GM12878 (cell line): Measurements from ENCODE around the gene KTI12. TPM values are rescaled to one million over a fixed set of nuclear protein-coding genes. Genes with fewer than 3 reads are reported as not detected.

ENCODE experiments used
- ATAC-seq: fragments of 200-7000 bp; cut with Tn5 transposase; 3 replicates; pipeline ENCODE4 v1.9.1; 2020; ENCODE audit warnings: mild to moderate bottlenecking, moderate library complexity
- BruUV-seq: library from RNA; stranded (reverse); fragments of 400-500 nt; replicated peaks from 2 replicates; lab custom pipeline; 2021; lab: Mats Ljungman, UMichigan
- CTCF ChIA-PET: fragments of 300-600 bp; sonication (Branson Sonifier 250); formaldehyde crosslinking; extraction: SDS; loops from one replicate; lab custom pipeline; 2021; ENCODE audit warnings: inconsistent platforms; lab: Yijun Ruan, JAX
- POLR2A ChIA-PET: fragments of 350-600 bp; formaldehyde crosslinking; extraction: SDS; loops from one replicate; lab custom pipeline; 2021; ENCODE audit warnings: inconsistent platforms; lab: Charles Lee
- RAD21 ChIA-PET: fragments of 300-600 bp; sonication (Branson Sonifier 250); formaldehyde crosslinking; loops from one replicate; lab custom pipeline; 2023; ENCODE audit warnings: antibody characterized with exemption; ENCODE audit not compliant: unreplicated experiment; lab: Charles Lee
- SMC1A ChIA-PET: fragments of 300-600 bp; sonication (Branson Sonifier 250); formaldehyde crosslinking; loops from one replicate; lab custom pipeline; 2023; ENCODE audit not compliant: unreplicated experiment, uncharacterized antibody; lab: Charles Lee
- DNase-seq: peaks from one replicate; pipeline ENCODE4 v3.0.0-alpha.2; 2011; ENCODE audit warnings: low read depth, low spot score
- FAIRE-seq: peaks from 3 replicates; lab custom pipeline; 2011; peaks lifted over from hg19 to GRCh38; lab: Jason Lieb, UNC
- H2AFZ ChIP-seq: 2 replicates; pipeline ENCODE4 v1.6.0; 2011; ENCODE audit warnings: low read depth, low read length, control low read depth; ENCODE audit not compliant: control insufficient read depth
- H3K27ac ChIP-seq: 2 replicates; pipeline ENCODE4 v1.5.1; 2011; ENCODE audit warnings: control low read depth; ENCODE audit not compliant: control insufficient read depth, insufficient read depth
- H3K27me3 ChIP-seq, 2 experiments: replicated peaks in 1 of 2; 2 replicates each; pipeline versions ENCODE4 v1.6.0 to v1.6.1; 2011; ENCODE audit warnings: low read length in 1 of 2; ENCODE audit not compliant: control insufficient read depth in 2 of 2, insufficient read depth in 2 of 2
- H3K36me3 ChIP-seq, 2 experiments: 2 replicates each; pipeline ENCODE4 v1.5.1; 2011; ENCODE audit warnings: low read length in 1 of 2; ENCODE audit not compliant: control insufficient read depth in 2 of 2, insufficient read depth in 2 of 2
- H3K4me1 ChIP-seq: 2 replicates; pipeline ENCODE4 v1.6.1; 2011; ENCODE audit warnings: mild to moderate bottlenecking, low read length, moderate library complexity, mixed read lengths; ENCODE audit not compliant: control insufficient read depth, insufficient read depth
- H3K4me2 ChIP-seq: 2 replicates; pipeline ENCODE4 v1.6.0; 2011; ENCODE audit warnings: control low read depth; ENCODE audit not compliant: control insufficient read depth, insufficient read depth
- H3K4me3 ChIP-seq: fragments of 200-600 bp; sonication (generic); 2 replicates; pipeline ENCODE4 v1.5.1; 2016
- H3K79me2 ChIP-seq: 2 replicates; pipeline ENCODE4 v1.6.0; 2011; ENCODE audit warnings: low read length; ENCODE audit not compliant: control insufficient read depth, insufficient read depth
- H3K9ac ChIP-seq: 2 replicates; pipeline ENCODE4 v1.8.0; 2011; ENCODE audit warnings: low read length, control low read depth, mixed read lengths; ENCODE audit not compliant: control insufficient read depth, insufficient read depth
- H3K9me3 ChIP-seq: replicated peaks from 3 replicates; pipeline ENCODE4 v1.5.1; 2011; ENCODE audit warnings: mild to moderate bottlenecking, low read length; ENCODE audit not compliant: control insufficient read depth, insufficient read depth
- H4K20me1 ChIP-seq: 2 replicates; pipeline ENCODE4 v1.6.0; 2011; ENCODE audit not compliant: control insufficient read depth, insufficient read depth
- BMI1 ChIP-seq: fragments of 450-650 bp; IDR thresholded peaks from 2 replicates; pipeline ENCODE4 v1.6.1; 2016; ENCODE audit warnings: mild to moderate bottlenecking, moderate library complexity, borderline replicate concordance
- CBX3 ChIP-seq: fragments of 200-600 bp; sonication (generic); IDR thresholded peaks from 2 replicates; pipeline ENCODE4 v1.6.1; 2016; ENCODE audit warnings: low read depth, borderline replicate concordance
- CBX5 ChIP-seq: sonication (generic); IDR thresholded peaks from 2 replicates; pipeline ENCODE4 v1.6.1; 2016; ENCODE audit warnings: low read depth, moderate library complexity, mild to moderate bottlenecking, inconsistent platforms
- CEBPB ChIP-seq, 2 experiments: fragments of 150-350 bp in 1 of 2; IDR thresholded peaks; 2 replicates each; pipeline ENCODE4 v1.6.1; 2012 to 2014; ENCODE audit warnings: low read depth in 2 of 2, low read length in 2 of 2, borderline replicate concordance in 1 of 2, inconsistent platforms in 1 of 2
- EED ChIP-seq: sonication (generic); IDR thresholded peaks from 2 replicates; pipeline ENCODE4 v1.6.1; 2016; ENCODE audit warnings: antibody characterized with exemption, low read depth
- HDAC2 ChIP-seq: fragments of 200-600 bp; sonication (generic); IDR thresholded peaks from 2 replicates; pipeline ENCODE4 v1.6.1; 2017
- NR2C1 ChIP-seq: fragments of 450-650 bp; IDR thresholded peaks from 2 replicates; pipeline ENCODE4 v1.6.1; 2017; ENCODE audit warnings: antibody characterized with exemption, mild to moderate bottlenecking, moderate library complexity
- NR2C2 ChIP-seq: IDR thresholded peaks from 2 replicates; pipeline ENCODE4 v1.6.1; 2011; ENCODE audit warnings: borderline replicate concordance, low read depth; ENCODE audit not compliant: control insufficient read depth, insufficient read length
- PAX5 ChIP-seq: IDR thresholded peaks from 2 replicates; pipeline ENCODE4 v1.6.1; 2011; ENCODE audit warnings: low read depth, low read length, borderline replicate concordance
- PML ChIP-seq: IDR thresholded peaks from 2 replicates; pipeline ENCODE4 v1.6.1; 2012; ENCODE audit warnings: low read length, inconsistent platforms
- POLR2A ChIP-seq: IDR thresholded peaks from 2 replicates; pipeline ENCODE4 v1.6.1; 2011; ENCODE audit warnings: low read depth, mild to moderate bottlenecking, low read length
- SPI1 ChIP-seq: IDR thresholded peaks from 2 replicates; pipeline ENCODE4 v1.6.1; 2011; ENCODE audit warnings: low read depth, mild to moderate bottlenecking, low read length, moderate library complexity, borderline replicate concordance; ENCODE audit not compliant: insufficient read depth
- STAT3 ChIP-seq: IDR thresholded peaks from 2 replicates; pipeline ENCODE4 v1.6.1; 2011; ENCODE audit warnings: low read depth, low read length, improper control_type of control experiment
- ZNF384 ChIP-seq: IDR thresholded peaks from 2 replicates; pipeline ENCODE4 v1.6.1; 2012; ENCODE audit warnings: low read depth, mild to moderate bottlenecking, low read length, improper control_type of control experiment, borderline replicate concordance
- WGBS: methylation state at CpG from one replicate; pipeline ENCODE4 v1.1.6; 2016; ENCODE audit warnings: low lambda C conversion rate; ENCODE audit not compliant: insufficient replicate concordance, insufficient coverage; ENCODE audit errors: missing lambda C conversion rate; 5-methylcytosine and 5-hydroxymethylcytosine counted together
- in situ Hi-C: fragments of 300-500 bp; cut with MboI; formaldehyde crosslinking; loops from 9 replicates; pipeline ENCODE4 v1.14.3; 2018; ENCODE audit warnings: mixed read lengths
- intact Hi-C: fragments of 100-400 bp; cut with micrococcal nuclease; formaldehyde crosslinking; loops from one replicate; pipeline ENCODE4 v1.14.2; 2022; ENCODE audit not compliant: unreplicated experiment
- polyA plus RNA-seq, 11 experiments: library from polyadenylated mRNA; depleted of rRNA in 4 of 11; unstranded in 6 of 11; stranded (reverse) in 5 of 11; fragments of >200 nt; fragmentation: Nextera tagmentation in 4 of 11; fragmentation: Illumina TruSeq in 1 of 11; extraction: Ambion mirVana in 4 of 11; extraction: Trizol in 1 of 11; gene quantifications; 1 replicate in 1 of 11; 2 replicates in 10 of 11; pipeline versions ENCODE4 v1.2.1 to v1.2.3, GENCODE V29; 2011 to 2016; ENCODE audit warnings: inconsistent platforms in 2 of 11, missing spikeins in 2 of 11, low read depth in 1 of 11
- total RNA-seq, 4 experiments: library from RNA; depleted of rRNA in 3 of 4; stranded (reverse); fragments of >200 nt in 3 of 4; fragmentation: Illumina TruSeq in 1 of 4; extraction: Trizol in 1 of 4; gene quantifications; 2 replicates each; pipeline versions ENCODE4 v1.2.1 to v1.2.3, GENCODE V29; 2013 to 2021
- TF ChIP-seq, protein P1 (sequence below): IDR thresholded peaks from 2 replicates; pipeline ENCODE4 v1.6.1; 2012; ENCODE audit warnings: low read depth, low read length, improper control_type of control experiment
- TF ChIP-seq, protein P2 (sequence below): IDR thresholded peaks from 2 replicates; pipeline ENCODE4 v1.6.1; 2011; ENCODE audit warnings: mild to moderate bottlenecking, low read depth, low read length, moderate library complexity; ENCODE audit not compliant: insufficient replicate concordance
- TF ChIP-seq, protein P3 (sequence below): IDR thresholded peaks from 2 replicates; pipeline ENCODE4 v1.6.1; 2012; ENCODE audit warnings: low read depth, low read length, improper control_type of control experiment
- TF ChIP-seq, protein P4 (sequence below): IDR thresholded peaks from 2 replicates; pipeline ENCODE4 v1.6.1; 2012; ENCODE audit warnings: mild to moderate bottlenecking, low read depth, low read length

Gene KTI12
- total and polyA plus RNA-seq, 10 of the 15 experiments (the other 5 are each of a cell fraction or from before 2014, with no cell fraction given): 2.7 to 32.4 (median 17.6) TPM

DNA sequence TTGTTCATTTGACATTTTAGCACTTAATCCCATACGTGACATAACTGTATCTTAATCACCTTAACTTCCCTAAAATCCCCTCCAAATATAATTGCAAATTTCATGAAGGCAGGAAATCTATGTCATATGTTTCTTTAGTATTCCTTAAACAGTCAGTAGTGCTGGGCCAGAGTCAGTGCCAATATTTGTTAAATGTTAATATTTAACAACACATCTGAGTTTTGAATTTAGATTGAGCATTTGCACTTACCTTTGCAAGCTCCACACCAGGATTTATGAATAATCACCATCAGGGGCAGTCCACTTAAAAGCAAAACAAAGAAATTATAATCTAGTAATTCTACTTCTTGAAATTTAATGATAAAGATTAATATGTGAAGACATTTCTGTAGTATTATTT is 5.3 kb downstream of the KTI12 start:
- ChIA-PET POLR2A (interaction anchor here (0.5 to 1.2 kb wide), 3 partner anchors 10 to 34 kb away, joined by 3 read pairs; no protein-coding TSS in a partner anchor), RAD21 (interaction anchor here (0.6 kb wide), 1 partner anchor 914 kb away, joined by 6 read pairs; no protein-coding TSS in a partner anchor), SMC1A (interaction anchor here (0.6 to 2.3 kb wide), 2 partner anchors 24 to 503 kb away, joined by 3 to 5 read pairs; no protein-coding TSS in a partner anchor), CTCF (interaction anchor here (1.3 to 1.8 kb wide), 3 partner anchors 16 to 268 kb away, joined by 3 to 4 read pairs (median 4); no protein-coding TSS in a partner anchor)
- ATAC-seq (no peak), FAIRE-seq (no peak), DNase-seq (no peak)
- Histone ChIP-seq H3K9ac (no peak overlapping the region), H2AFZ (no peak overlapping the region), H4K20me1 (no peaks in the 10 kb centered on the region), H3K36me3 (peaks cover 0 to 14% of the 10 kb centered on the region in 2 experiments; a peak in 3 of 4 replicates), H3K4me2 (no peak overlapping the region), H3K27ac (no peak overlapping the region), H3K27me3 (no peaks in the 10 kb centered on the region), H3K4me3 (no peak overlapping the region), H3K9me3 (no peaks in the 10 kb centered on the region), H3K79me2 (peaks cover 34% of the 10 kb centered on the region), H3K4me1 (peaks cover 9% of the 10 kb centered on the region)
- intact Hi-C loops (no loop called here), in situ Hi-C loops (no loop called here)
- 96% methylated on average over 1 of the region's 1 CpG for WGBS
- BruUV-seq: no TSS peak
- TF ChIP-seq NR2C1 (no peak), HDAC2 (no peak), POLR2A (no peak), PAX5 (no peak), BMI1 (no peak), NR2C2 (no peak), EED (no peak), CBX3 (no peak), PML (no peak), STAT3 (no peak), CEBPB (IDR thresholded peaks at IDR 0.05; ENCODE audit: borderline replicate concordance in 1 of 2, low read depth in 2 of 2, low read length in 2 of 2) (no peak), CBX5 (no peak), ZNF384 (no peak), SPI1 (no peak)
- TF ChIP-seq, protein P1, sequence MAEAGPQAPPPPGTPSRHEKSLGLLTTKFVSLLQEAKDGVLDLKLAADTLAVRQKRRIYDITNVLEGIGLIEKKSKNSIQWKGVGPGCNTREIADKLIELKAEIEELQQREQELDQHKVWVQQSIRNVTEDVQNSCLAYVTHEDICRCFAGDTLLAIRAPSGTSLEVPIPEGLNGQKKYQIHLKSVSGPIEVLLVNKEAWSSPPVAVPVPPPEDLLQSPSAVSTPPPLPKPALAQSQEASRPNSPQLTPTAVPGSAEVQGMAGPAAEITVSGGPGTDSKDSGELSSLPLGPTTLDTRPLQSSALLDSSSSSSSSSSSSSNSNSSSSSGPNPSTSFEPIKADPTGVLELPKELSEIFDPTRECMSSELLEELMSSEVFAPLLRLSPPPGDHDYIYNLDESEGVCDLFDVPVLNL: no peak
- TF ChIP-seq, protein P2, sequence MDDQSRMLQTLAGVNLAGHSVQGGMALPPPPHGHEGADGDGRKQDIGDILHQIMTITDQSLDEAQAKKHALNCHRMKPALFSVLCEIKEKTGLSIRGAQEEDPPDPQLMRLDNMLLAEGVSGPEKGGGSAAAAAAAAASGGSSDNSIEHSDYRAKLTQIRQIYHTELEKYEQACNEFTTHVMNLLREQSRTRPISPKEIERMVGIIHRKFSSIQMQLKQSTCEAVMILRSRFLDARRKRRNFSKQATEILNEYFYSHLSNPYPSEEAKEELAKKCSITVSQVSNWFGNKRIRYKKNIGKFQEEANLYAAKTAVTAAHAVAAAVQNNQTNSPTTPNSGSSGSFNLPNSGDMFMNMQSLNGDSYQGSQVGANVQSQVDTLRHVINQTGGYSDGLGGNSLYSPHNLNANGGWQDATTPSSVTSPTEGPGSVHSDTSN: no peak
- TF ChIP-seq, protein P3, sequence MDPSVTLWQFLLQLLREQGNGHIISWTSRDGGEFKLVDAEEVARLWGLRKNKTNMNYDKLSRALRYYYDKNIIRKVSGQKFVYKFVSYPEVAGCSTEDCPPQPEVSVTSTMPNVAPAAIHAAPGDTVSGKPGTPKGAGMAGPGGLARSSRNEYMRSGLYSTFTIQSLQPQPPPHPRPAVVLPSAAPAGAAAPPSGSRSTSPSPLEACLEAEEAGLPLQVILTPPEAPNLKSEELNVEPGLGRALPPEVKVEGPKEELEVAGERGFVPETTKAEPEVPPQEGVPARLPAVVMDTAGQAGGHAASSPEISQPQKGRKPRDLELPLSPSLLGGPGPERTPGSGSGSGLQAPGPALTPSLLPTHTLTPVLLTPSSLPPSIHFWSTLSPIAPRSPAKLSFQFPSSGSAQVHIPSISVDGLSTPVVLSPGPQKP: no peak
- TF ChIP-seq, protein P4, sequence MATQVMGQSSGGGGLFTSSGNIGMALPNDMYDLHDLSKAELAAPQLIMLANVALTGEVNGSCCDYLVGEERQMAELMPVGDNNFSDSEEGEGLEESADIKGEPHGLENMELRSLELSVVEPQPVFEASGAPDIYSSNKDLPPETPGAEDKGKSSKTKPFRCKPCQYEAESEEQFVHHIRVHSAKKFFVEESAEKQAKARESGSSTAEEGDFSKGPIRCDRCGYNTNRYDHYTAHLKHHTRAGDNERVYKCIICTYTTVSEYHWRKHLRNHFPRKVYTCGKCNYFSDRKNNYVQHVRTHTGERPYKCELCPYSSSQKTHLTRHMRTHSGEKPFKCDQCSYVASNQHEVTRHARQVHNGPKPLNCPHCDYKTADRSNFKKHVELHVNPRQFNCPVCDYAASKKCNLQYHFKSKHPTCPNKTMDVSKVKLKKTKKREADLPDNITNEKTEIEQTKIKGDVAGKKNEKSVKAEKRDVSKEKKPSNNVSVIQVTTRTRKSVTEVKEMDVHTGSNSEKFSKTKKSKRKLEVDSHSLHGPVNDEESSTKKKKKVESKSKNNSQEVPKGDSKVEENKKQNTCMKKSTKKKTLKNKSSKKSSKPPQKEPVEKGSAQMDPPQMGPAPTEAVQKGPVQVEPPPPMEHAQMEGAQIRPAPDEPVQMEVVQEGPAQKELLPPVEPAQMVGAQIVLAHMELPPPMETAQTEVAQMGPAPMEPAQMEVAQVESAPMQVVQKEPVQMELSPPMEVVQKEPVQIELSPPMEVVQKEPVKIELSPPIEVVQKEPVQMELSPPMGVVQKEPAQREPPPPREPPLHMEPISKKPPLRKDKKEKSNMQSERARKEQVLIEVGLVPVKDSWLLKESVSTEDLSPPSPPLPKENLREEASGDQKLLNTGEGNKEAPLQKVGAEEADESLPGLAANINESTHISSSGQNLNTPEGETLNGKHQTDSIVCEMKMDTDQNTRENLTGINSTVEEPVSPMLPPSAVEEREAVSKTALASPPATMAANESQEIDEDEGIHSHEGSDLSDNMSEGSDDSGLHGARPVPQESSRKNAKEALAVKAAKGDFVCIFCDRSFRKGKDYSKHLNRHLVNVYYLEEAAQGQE: no peak
